Fibroblast of skin of scalp (primary cell): ENCODE data around the gene TTLL6.
"Not testable (repeated sequence)": the region's sequence is repeated elsewhere in the genome, so short reads cannot be mapped to it uniquely, and the experiment has no call there.

Experiments
- DNase-seq: peaks from one replicate; pipeline ENCODE4 v3.0.0-alpha.2; 2013

Gene TTLL6

GRCh38 chr17:48722915-48723422, 94.1 kb downstream of the TTLL6 start, which contains the start of gene PRAC2:
Gene PRAC2, plus strand, starts transcription at chr17:48723185. Its CDS starts 1,226 bp downstream, at chr17:48724411.
- peak; percentile 47 for DNase-seq

GRCh38 chr17:48722201-48722907, 94.7 kb downstream of the TTLL6 start, which contains the start of gene PRAC1:
Gene PRAC1, minus strand, starts transcription at chr17:48722518. Its CDS starts 126 bp downstream, at chr17:48722392.
- peak; percentile 23 for DNase-seq

GRCh38 chr17:48721009-48721402, 96.0 kb downstream of the TTLL6 start:
- DNase-seq: no peak

- peak; percentile 36 for DNase-seq
Measured at GRCh38 chr17:48720266-48721008, 96.6 kb downstream of the TTLL6 start.

- DNase-seq: peak; percentile 73
Measured at GRCh38 chr17:48719642-48720265, 97.3 kb downstream of the TTLL6 start.

GRCh38 chr17:48718761-48719641, 98.0 kb downstream of the TTLL6 start:
- DNase-seq: peak; percentile 43

- DNase-seq: peak; percentile 82
Measured at GRCh38 chr17:48718227-48718760, 98.7 kb downstream of the TTLL6 start.

- peak; percentile 23 for DNase-seq
Measured at GRCh38 chr17:48717367-48718226, 99.4 kb downstream of the TTLL6 start.

GRCh38 chr17:48716549-48716948, 100.5 kb downstream of the TTLL6 start:
- DNase-seq: not testable (repeated sequence)

- no peak for DNase-seq
Measured at GRCh38 chr17:48715496-48716399, 101.3 kb downstream of the TTLL6 start.
